HCT116 (cell line): Measurements from ENCODE around the gene PDYN.

Experiments used
- POLR2A ChIP-seq: IDR thresholded peaks from 2 replicates; pipeline ENCODE4 v1.7.0; 2011; ENCODE audit warnings: borderline replicate concordance; ENCODE audit not compliant: insufficient read depth, insufficient read length; ENCODE audit errors: extremely low read depth
- POLR2AphosphoS5 ChIP-seq: IDR thresholded peaks from 2 replicates; pipeline ENCODE4 v1.6.1; 2011; ENCODE audit warnings: mild to moderate bottlenecking, low read depth, low read length, moderate library complexity
- SP1 ChIP-seq: IDR thresholded peaks from 2 replicates; pipeline ENCODE4 v1.6.1; 2012; ENCODE audit warnings: low read depth
- TCF7L2 ChIP-seq: IDR thresholded peaks from 2 replicates; pipeline ENCODE4 v1.7.0; 2011; ENCODE audit warnings: borderline replicate concordance, inconsistent platforms; ENCODE audit not compliant: insufficient read depth, insufficient read length; ENCODE audit errors: extremely low read depth
- ZNF274 ChIP-seq: fragments of 200-500 bp; sonication (Bioruptor generic); IDR thresholded peaks from 2 replicates; pipeline ENCODE4 v1.6.1; 2014; ENCODE audit warnings: mild to moderate bottlenecking, low read depth, low read length, inconsistent platforms
- TF ChIP-seq, protein P1 (sequence below), 3 experiments: fragments of 200-600 bp in 1 of 3; sonication (generic) in 1 of 3; IDR thresholded peaks in 2 of 3; conservative IDR thresholded peaks in 1 of 3; 2 replicates each; pipeline ENCODE4 v1.5.1; 2012 to 2017; ENCODE audit warnings: low read depth in 2 of 3, low read length in 2 of 3, antibody characterized with exemption in 1 of 3, borderline replicate concordance in 1 of 3, control low read depth in 1 of 3, mild to moderate bottlenecking in 1 of 3, mixed read lengths in 1 of 3, mixed run types in 1 of 3, moderate library complexity in 1 of 3; ENCODE audit not compliant: insufficient read depth in 1 of 3

DNA sequence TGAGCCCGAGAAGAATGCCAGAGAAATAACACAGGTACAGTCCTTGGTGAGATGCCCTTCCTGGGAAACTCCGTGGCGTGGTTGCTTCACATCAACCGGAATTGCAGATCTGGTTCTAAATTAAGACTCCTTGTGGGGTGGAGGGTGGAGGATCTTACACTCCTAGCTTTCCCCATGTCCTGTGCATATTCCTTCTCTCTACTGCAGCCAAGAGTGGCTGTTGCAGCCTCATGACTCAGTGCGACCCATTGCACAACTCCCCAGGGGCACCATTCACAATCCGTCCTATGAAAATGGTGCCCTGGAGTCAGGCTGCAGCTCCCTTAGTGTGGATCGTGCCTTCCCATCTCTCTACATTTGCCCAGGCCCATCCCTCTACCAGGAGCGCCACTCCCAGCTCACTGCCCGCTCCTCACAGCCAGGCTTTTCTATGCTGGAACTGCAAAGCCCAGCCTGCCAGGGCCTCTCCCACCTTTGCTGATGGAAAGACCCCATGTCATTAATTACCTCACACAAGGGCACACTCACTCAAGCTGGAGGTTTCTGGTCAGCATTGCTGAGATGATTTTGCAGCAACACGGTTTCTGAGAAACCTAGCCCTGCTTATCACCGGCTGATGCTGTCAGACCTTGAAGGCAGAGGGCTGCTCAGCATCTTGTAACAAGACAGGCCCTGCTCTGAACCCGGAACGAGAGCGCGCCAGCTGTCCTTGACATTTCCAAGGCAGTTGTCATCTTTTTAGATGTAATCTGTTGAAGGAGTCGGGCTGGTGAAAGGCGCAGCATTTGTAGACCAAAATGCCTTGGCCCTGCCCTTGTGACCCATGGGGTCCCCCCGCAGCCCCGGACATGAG, 58.9 kb downstream of the PDYN start:
- TF ChIP-seq ZNF274, result no peak
- no peak for TF ChIP-seq SP1
- TF ChIP-seq POLR2A, result no peak
- TF ChIP-seq POLR2AphosphoS5, result no peak
- TF ChIP-seq, protein P1, sequence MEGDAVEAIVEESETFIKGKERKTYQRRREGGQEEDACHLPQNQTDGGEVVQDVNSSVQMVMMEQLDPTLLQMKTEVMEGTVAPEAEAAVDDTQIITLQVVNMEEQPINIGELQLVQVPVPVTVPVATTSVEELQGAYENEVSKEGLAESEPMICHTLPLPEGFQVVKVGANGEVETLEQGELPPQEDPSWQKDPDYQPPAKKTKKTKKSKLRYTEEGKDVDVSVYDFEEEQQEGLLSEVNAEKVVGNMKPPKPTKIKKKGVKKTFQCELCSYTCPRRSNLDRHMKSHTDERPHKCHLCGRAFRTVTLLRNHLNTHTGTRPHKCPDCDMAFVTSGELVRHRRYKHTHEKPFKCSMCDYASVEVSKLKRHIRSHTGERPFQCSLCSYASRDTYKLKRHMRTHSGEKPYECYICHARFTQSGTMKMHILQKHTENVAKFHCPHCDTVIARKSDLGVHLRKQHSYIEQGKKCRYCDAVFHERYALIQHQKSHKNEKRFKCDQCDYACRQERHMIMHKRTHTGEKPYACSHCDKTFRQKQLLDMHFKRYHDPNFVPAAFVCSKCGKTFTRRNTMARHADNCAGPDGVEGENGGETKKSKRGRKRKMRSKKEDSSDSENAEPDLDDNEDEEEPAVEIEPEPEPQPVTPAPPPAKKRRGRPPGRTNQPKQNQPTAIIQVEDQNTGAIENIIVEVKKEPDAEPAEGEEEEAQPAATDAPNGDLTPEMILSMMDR (IDR thresholded peaks at IDR 0.05 in 2 of 3, conservative IDR thresholded peaks at IDR 0.05 in 1 of 3; ENCODE audit: borderline replicate concordance in 1 of 3, insufficient read depth in 1 of 3, low read depth in 2 of 3, low read length in 2 of 3), result no peak
- TF ChIP-seq TCF7L2, result no peak
